HUES6 (cell line): ENCODE results near the gene HFE.
A peak's percentile ranks its signal among the peaks of the same experiment; 100 is the strongest.
"Not testable (repeated sequence)": the region's sequence is repeated elsewhere in the genome, so short reads cannot be mapped to it uniquely, and the experiment has no call there.

Source experiments
- H3K27ac ChIP-seq: 2 replicates; pipeline ENCODE4 v1.7.0; 2013; ENCODE audit warnings: low read depth, mild to moderate bottlenecking, low read length, inconsistent platforms
- H3K27me3 ChIP-seq: 2 replicates; pipeline ENCODE4 v1.6.1; 2013; ENCODE audit warnings: low read length; ENCODE audit not compliant: control insufficient read depth, insufficient read depth
- H3K36me3 ChIP-seq: 2 replicates; pipeline ENCODE4 v1.6.1; 2013; ENCODE audit warnings: low read length; ENCODE audit not compliant: control insufficient read depth, insufficient read depth
- H3K4me1 ChIP-seq: 2 replicates; pipeline ENCODE4 v1.6.1; 2013; ENCODE audit warnings: low read length; ENCODE audit not compliant: control insufficient read depth, insufficient read depth
- H3K4me3 ChIP-seq: 2 replicates; pipeline ENCODE4 v1.5.1; 2013; ENCODE audit warnings: low read depth, low read length
- H3K9ac ChIP-seq: one replicate; pipeline ENCODE4 v1.6.1; 2013; ENCODE audit warnings: mild to moderate bottlenecking, low read length
- H3K9me3 ChIP-seq: 2 replicates; pipeline ENCODE4 v1.6.1; 2013; ENCODE audit warnings: low read depth, low read length; ENCODE audit not compliant: control insufficient read depth, insufficient read depth

HFE gene

GRCh38 chr6:26052762-26053250 lies 34.4 kb upstream of the HFE start:
- not testable (repeated sequence) for H3K36me3 ChIP-seq, H3K4me3 ChIP-seq, H3K27ac ChIP-seq, H3K9me3 ChIP-seq, H3K9ac ChIP-seq, H3K27me3 ChIP-seq
- peaks cover 22% of the 10 kb centered on the region for H3K4me1 ChIP-seq

- Histone ChIP-seq H3K36me3 (no peaks in the 10 kb centered on the region), H3K27me3 (no peaks in the 10 kb centered on the region), H3K4me1 (peaks cover 18% of the 10 kb centered on the region), H3K4me3 (peak overlapping the region; percentile 77), H3K27ac (peak overlapping the region; percentile 100), H3K9ac (peak overlapping the region; percentile 98), H3K9me3 (no peaks in the 10 kb centered on the region)
Observed at GRCh38 chr6:26053992-26054780, 33.0 kb upstream of the HFE start.

GRCh38 chr6:26054781-26055718 lies 32.2 kb upstream of the HFE start:
- peaks cover 18% of the 10 kb centered on the region for H3K4me1 ChIP-seq
- H3K27ac ChIP-seq, result peak overlapping the region; percentile 100
- no peaks in the 10 kb centered on the region for H3K36me3 ChIP-seq
- no peaks in the 10 kb centered on the region for H3K9me3 ChIP-seq
- peak overlapping the region; percentile 98 for H3K9ac ChIP-seq
- no peaks in the 10 kb centered on the region for H3K27me3 ChIP-seq
- peak overlapping the region; percentile 77 for H3K4me3 ChIP-seq

GRCh38 chr6:26055719-26056582 lies 31.3 kb upstream of the HFE start:
- Histone ChIP-seq H3K4me3 (peak overlapping the region; percentile 77), H3K36me3 (no peaks in the 10 kb centered on the region), H3K9me3 (no peaks in the 10 kb centered on the region), H3K9ac (peak overlapping the region; percentile 98), H3K4me1 (peaks cover 18% of the 10 kb centered on the region), H3K27ac (peak overlapping the region; percentile 100), H3K27me3 (no peaks in the 10 kb centered on the region)

- Histone ChIP-seq H3K27ac (peak overlapping the region; percentile 100), H3K4me1 (peaks cover 16% of the 10 kb centered on the region), H3K9ac (peak overlapping the region; percentile 98), H3K4me3 (peak overlapping the region; percentile 77), H3K9me3 (no peaks in the 10 kb centered on the region), H3K27me3 (no peaks in the 10 kb centered on the region), H3K36me3 (no peaks in the 10 kb centered on the region)
Observed at GRCh38 chr6:26056583-26057350, 30.5 kb upstream of the HFE start.

- Histone ChIP-seq H3K36me3 (no peaks in the 10 kb centered on the region), H3K27ac (no peak overlapping the region), H3K4me1 (peaks cover 12% of the 10 kb centered on the region), H3K27me3 (no peaks in the 10 kb centered on the region), H3K9ac (no peak overlapping the region), H3K4me3 (no peak overlapping the region), H3K9me3 (no peaks in the 10 kb centered on the region)
Observed at GRCh38 chr6:26057899-26058298, 29.3 kb upstream of the HFE start.

GRCh38 chr6:26058477-26059033 lies 28.7 kb upstream of the HFE start:
- not testable (repeated sequence) for H3K36me3 ChIP-seq, H3K27me3 ChIP-seq, H3K27ac ChIP-seq, H3K9me3 ChIP-seq, H3K4me3 ChIP-seq, H3K9ac ChIP-seq
- peaks cover 12% of the 10 kb centered on the region for H3K4me1 ChIP-seq

GRCh38 chr6:26059941-26060340 lies 27.3 kb upstream of the HFE start:
- H3K27me3 ChIP-seq, result no peaks in the 10 kb centered on the region
- peaks cover 6% of the 10 kb centered on the region for H3K4me1 ChIP-seq
- H3K9me3 ChIP-seq, result no peaks in the 10 kb centered on the region
- H3K4me3 ChIP-seq, result no peak overlapping the region
- H3K27ac ChIP-seq, result no peak overlapping the region
- H3K9ac ChIP-seq, result no peak overlapping the region
- no peaks in the 10 kb centered on the region for H3K36me3 ChIP-seq

- Histone ChIP-seq H3K36me3 (no peaks in the 10 kb centered on the region), H3K9ac (no peak overlapping the region), H3K9me3 (no peaks in the 10 kb centered on the region), H3K4me1 (peaks cover 3% of the 10 kb centered on the region), H3K4me3 (no peak overlapping the region), H3K27me3 (no peaks in the 10 kb centered on the region), H3K27ac (no peak overlapping the region)
Observed at GRCh38 chr6:26064619-26065257, 22.5 kb upstream of the HFE start.
